CD14-positive monocyte (primary cell): ENCODE measurements around the gene PRKRA. TPM values are rescaled to one million over a fixed set of nuclear protein-coding genes. Genes with fewer than 3 reads are reported as not detected.

ENCODE experiments used
- DNase-seq, 3 donors: peaks; one replicate each; pipeline ENCODE4 v3.0.0-alpha.2; 2011 to 2022
- H2AFZ ChIP-seq: 2 replicates; pipeline ENCODE4 v1.6.0; 2012; ENCODE audit warnings: mild to moderate bottlenecking, low read depth, low read length, inconsistent platforms; ENCODE audit not compliant: insufficient read depth, poor library complexity, severe bottlenecking
- H3K27ac ChIP-seq, 2 donors: 1 replicate in 1 of 2; 2 replicates in 1 of 2; pipeline ENCODE4 v1.5.1; 2012 to 2013; ENCODE audit warnings: low read length in 2 of 2, control low read depth in 1 of 2, inconsistent platforms in 1 of 2, low read depth in 1 of 2, mild to moderate bottlenecking in 1 of 2
- H3K27me3 ChIP-seq, 2 donors: one replicate each; pipeline versions ENCODE4 v1.6.0 to v1.6.1; 2011 to 2013; ENCODE audit warnings: low read length in 2 of 2; ENCODE audit not compliant: control insufficient read depth in 2 of 2, insufficient read depth in 2 of 2
- H3K36me3 ChIP-seq, 2 donors: replicated peaks in 1 of 2; 1 replicate in 1 of 2; 2 replicates in 1 of 2; pipeline versions ENCODE4 v1.5.1 to v1.6.1; 2012 to 2013; ENCODE audit warnings: low read length in 2 of 2, control low read depth in 1 of 2, inconsistent platforms in 1 of 2, mild to moderate bottlenecking in 1 of 2; ENCODE audit not compliant: insufficient read depth in 2 of 2, control insufficient read depth in 1 of 2
- H3K4me1 ChIP-seq, 2 donors: 1 replicate in 1 of 2; 2 replicates in 1 of 2; pipeline versions ENCODE4 v1.5.1 to v1.6.1; 2012 to 2013; ENCODE audit warnings: low read length in 2 of 2, control low read depth in 1 of 2, inconsistent platforms in 1 of 2, mild to moderate bottlenecking in 1 of 2, moderate library complexity in 1 of 2; ENCODE audit not compliant: insufficient read depth in 2 of 2, control insufficient read depth in 1 of 2
- H3K4me2 ChIP-seq: replicated peaks from 2 replicates; pipeline ENCODE3; 2012; ENCODE audit warnings: low read length, moderate library complexity, mild to moderate bottlenecking; ENCODE audit not compliant: poor library complexity, severe bottlenecking; ENCODE audit errors: extremely low read depth
- H3K4me3 ChIP-seq, 3 experiments: fragments of 200-600 bp in 1 of 3; sonication (generic) in 1 of 3; replicated peaks in 1 of 3; 1 replicate in 2 of 3; 2 replicates in 1 of 3; pipeline ENCODE4 v1.5.1; 2011 to 2013; ENCODE audit warnings: low read length in 3 of 3, mild to moderate bottlenecking in 3 of 3, control low read depth in 2 of 3, low read depth in 2 of 3, inconsistent platforms in 1 of 3, moderate library complexity in 1 of 3
- H3K79me2 ChIP-seq: 2 replicates; pipeline ENCODE4 v1.6.0; 2012; ENCODE audit warnings: mild to moderate bottlenecking, control low read depth, inconsistent platforms, low read length, moderate library complexity; ENCODE audit not compliant: insufficient read depth
- H3K9ac ChIP-seq: 2 replicates; pipeline ENCODE4 v1.6.0; 2017; ENCODE audit warnings: low read length, mild to moderate bottlenecking; ENCODE audit not compliant: insufficient read depth, poor library complexity, severe bottlenecking
- H3K9me3 ChIP-seq, 2 donors: replicated peaks in 1 of 2; 1 replicate in 1 of 2; 2 replicates in 1 of 2; pipeline versions ENCODE4 v1.5.1 to v1.6.1; 2012 to 2013; ENCODE audit warnings: low read length in 2 of 2, control low read depth in 1 of 2; ENCODE audit not compliant: control insufficient read depth in 1 of 2, insufficient read depth in 1 of 2
- H4K20me1 ChIP-seq: 2 replicates; pipeline ENCODE4 v1.6.0; 2012; ENCODE audit warnings: mild to moderate bottlenecking, low read length, control low read depth, moderate library complexity; ENCODE audit not compliant: insufficient read depth
- H3K27ac Mint-ChIP-seq, 7 donors: one replicate each; pipeline ENCODE4 v1.8.0; 2020; ENCODE audit warnings: mild to moderate bottlenecking in 7 of 7, mixed read lengths in 7 of 7, moderate library complexity in 6 of 7, inconsistent platforms in 2 of 7
- H3K27me3 Mint-ChIP-seq, 3 donors: one replicate each; pipeline ENCODE4 v1.8.0; 2021 to 2022; ENCODE audit warnings: low read depth in 3 of 3, mild to moderate bottlenecking in 3 of 3, mixed read lengths in 3 of 3, moderate library complexity in 3 of 3, inconsistent platforms in 1 of 3
- H3K36me3 Mint-ChIP-seq, 2 donors: one replicate each; pipeline ENCODE4 v1.8.0; 2020; ENCODE audit warnings: mixed read lengths in 2 of 2, inconsistent platforms in 1 of 2, mild to moderate bottlenecking in 1 of 2
- H3K4me1 Mint-ChIP-seq: one replicate; pipeline ENCODE4 v1.8.0; 2020; ENCODE audit warnings: mild to moderate bottlenecking, mixed read lengths
- H3K4me3 Mint-ChIP-seq, 2 donors: one replicate each; pipeline ENCODE4 v1.8.0; 2020; ENCODE audit warnings: mild to moderate bottlenecking in 2 of 2, mixed read lengths in 2 of 2, moderate library complexity in 1 of 2
- H3K9me3 Mint-ChIP-seq, 7 donors: one replicate each; pipeline ENCODE4 v1.8.0; 2020 to 2022; ENCODE audit warnings: mixed read lengths in 7 of 7, mild to moderate bottlenecking in 6 of 7, moderate library complexity in 6 of 7, inconsistent platforms in 2 of 7
- WGBS: methylation state at CpG from one replicate; pipeline ENCODE4 v1.1.5; 2013; ENCODE audit warnings: missing lambda C conversion rate; ENCODE audit not compliant: insufficient coverage; 5-methylcytosine and 5-hydroxymethylcytosine counted together
- intact Hi-C, 2 donors: fragments of 100-400 bp; cut with micrococcal nuclease; formaldehyde crosslinking; loops; one replicate each; pipeline versions ENCODE4 v1.15.0 to v1.15.1; 2023
- polyA plus RNA-seq, 3 donors: library from polyadenylated mRNA; depleted of rRNA in 1 of 3; unstranded in 2 of 3; stranded (reverse) in 1 of 3; fragments of 300-500 nt in 2 of 3; fragments of >200 nt in 1 of 3; fragmentation: Illumina TruSeq in 2 of 3; gene quantifications; 1 replicate in 2 of 3; 2 replicates in 1 of 3; pipeline ENCODE4 v1.2.3, GENCODE V29; 2012 to 2021
- TF ChIP-seq, protein P1 (sequence below): fragments of 200-600 bp; IDR thresholded peaks from one replicate; pipeline ENCODE4 v1.8.0; 2022; ENCODE audit warnings: antibody characterized with exemption, mild to moderate bottlenecking

The PRKRA gene
- polyA plus RNA-seq, 3 donors: 21.0 to 35.8 (median 35.4) TPM

DNA sequence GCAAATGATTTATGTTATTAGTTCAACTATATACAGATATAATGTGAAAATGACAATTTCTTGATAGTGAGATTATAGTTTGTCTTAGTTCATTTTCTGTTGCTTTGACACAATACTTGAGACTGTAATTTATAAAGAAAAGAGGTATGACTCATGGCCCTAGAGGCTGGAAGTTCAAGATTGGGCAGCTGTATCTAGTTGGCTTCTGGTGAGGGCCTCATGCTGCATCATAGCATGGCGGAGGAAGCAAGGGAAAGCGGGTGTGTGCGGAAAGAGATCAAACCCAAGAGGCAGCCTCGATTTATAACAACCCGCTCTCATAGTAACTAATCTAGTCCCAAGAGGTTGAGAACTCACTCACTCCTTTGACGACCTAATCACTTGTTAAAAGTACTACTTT lies 40.6 kb upstream of the PRKRA start:
- Mint-ChIP-seq H3K36me3 (peaks cover 84 to 94% of the 10 kb centered on the region in 2 donors), H3K4me3 (no peak overlapping the region), H3K27me3 (no peaks in the 10 kb centered on the region), H3K4me1 (peaks cover 2% of the 10 kb centered on the region), H3K27ac (peak overlapping the region in 1 of 7 donors; percentile 37), H3K9me3 (no peaks in the 10 kb centered on the region)
- TF ChIP-seq, protein P1, sequence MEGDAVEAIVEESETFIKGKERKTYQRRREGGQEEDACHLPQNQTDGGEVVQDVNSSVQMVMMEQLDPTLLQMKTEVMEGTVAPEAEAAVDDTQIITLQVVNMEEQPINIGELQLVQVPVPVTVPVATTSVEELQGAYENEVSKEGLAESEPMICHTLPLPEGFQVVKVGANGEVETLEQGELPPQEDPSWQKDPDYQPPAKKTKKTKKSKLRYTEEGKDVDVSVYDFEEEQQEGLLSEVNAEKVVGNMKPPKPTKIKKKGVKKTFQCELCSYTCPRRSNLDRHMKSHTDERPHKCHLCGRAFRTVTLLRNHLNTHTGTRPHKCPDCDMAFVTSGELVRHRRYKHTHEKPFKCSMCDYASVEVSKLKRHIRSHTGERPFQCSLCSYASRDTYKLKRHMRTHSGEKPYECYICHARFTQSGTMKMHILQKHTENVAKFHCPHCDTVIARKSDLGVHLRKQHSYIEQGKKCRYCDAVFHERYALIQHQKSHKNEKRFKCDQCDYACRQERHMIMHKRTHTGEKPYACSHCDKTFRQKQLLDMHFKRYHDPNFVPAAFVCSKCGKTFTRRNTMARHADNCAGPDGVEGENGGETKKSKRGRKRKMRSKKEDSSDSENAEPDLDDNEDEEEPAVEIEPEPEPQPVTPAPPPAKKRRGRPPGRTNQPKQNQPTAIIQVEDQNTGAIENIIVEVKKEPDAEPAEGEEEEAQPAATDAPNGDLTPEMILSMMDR: no peak
- Histone ChIP-seq H3K36me3 (peaks cover 73 to 99% of the 10 kb centered on the region in 2 donors), H3K4me3 (no peak overlapping the region), H3K4me1 (no peaks in the 10 kb centered on the region), H3K4me2 (no peak overlapping the region), H2AFZ (no peak overlapping the region), H3K9me3 (no peaks in the 10 kb centered on the region), H3K79me2 (peaks cover 26% of the 10 kb centered on the region), H3K27ac (no peak overlapping the region), H4K20me1 (peaks cover 18% of the 10 kb centered on the region), H3K9ac (no peak overlapping the region), H3K27me3 (no peaks in the 10 kb centered on the region)
- intact Hi-C loops: no loop called here
- WGBS: 100% methylated on average over 1 of the region's 6 CpGs
- no peak for DNase-seq

DNA sequence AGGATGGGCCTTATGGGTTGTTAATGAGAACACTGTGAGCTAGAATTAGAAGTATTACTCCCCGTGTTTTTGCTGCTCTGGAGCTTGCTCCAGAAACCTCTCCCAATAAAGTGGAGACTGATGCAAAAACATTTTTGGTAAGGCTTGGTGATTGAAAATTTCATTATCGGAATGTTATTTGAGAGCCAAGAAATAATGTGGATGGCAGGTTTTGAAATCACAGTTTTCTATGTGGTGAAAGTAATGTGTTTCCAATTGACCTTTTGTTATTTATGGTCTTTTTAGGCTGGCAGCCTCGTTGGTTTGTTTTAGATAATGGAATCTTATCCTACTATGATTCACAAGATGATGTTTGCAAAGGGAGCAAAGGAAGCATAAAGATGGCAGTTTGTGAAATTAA lies 34.4 kb upstream of the PRKRA start:
- Mint-ChIP-seq H3K36me3 (peaks cover 39 to 42% of the 10 kb centered on the region in 2 donors), H3K9me3 (no peaks in the 10 kb centered on the region), H3K27ac (peak overlapping the region in 1 of 7 donors; percentile 22), H3K4me1 (peaks cover 31% of the 10 kb centered on the region), H3K27me3 (no peaks in the 10 kb centered on the region), H3K4me3 (no peak overlapping the region)
- DNase-seq: no peak
- H3K36me3 ChIP-seq: peaks cover 26 to 50% of the 10 kb centered on the region in 2 donors
- no peak overlapping the region for H3K27ac ChIP-seq
- no peak overlapping the region for H3K4me3 ChIP-seq
- WGBS: no CpG with 5 or more reads among the region's 3 CpGs
- no peaks in the 10 kb centered on the region for H3K9me3 ChIP-seq
- TF ChIP-seq, protein P1: no peak
- peaks cover 48% of the 10 kb centered on the region for H4K20me1 ChIP-seq
- H3K79me2 ChIP-seq: peaks cover 84% of the 10 kb centered on the region
- no peak overlapping the region for H2AFZ ChIP-seq
- H3K27me3 ChIP-seq: no peaks in the 10 kb centered on the region
- H3K4me1 ChIP-seq: peaks cover 16% of the 10 kb centered on the region in 2 donors
- H3K4me2 ChIP-seq: no peak overlapping the region
- intact Hi-C loops: no loop called here
- no peak overlapping the region for H3K9ac ChIP-seq
